IPS-11a (cell line): ENCODE data around the gene KRT75.

Experiments used
- H3K4me3 ChIP-seq: one replicate; pipeline ENCODE4 v1.5.1; 2013; ENCODE audit warnings: low read depth, low read length, control low read depth

The KRT75 gene

DNA sequence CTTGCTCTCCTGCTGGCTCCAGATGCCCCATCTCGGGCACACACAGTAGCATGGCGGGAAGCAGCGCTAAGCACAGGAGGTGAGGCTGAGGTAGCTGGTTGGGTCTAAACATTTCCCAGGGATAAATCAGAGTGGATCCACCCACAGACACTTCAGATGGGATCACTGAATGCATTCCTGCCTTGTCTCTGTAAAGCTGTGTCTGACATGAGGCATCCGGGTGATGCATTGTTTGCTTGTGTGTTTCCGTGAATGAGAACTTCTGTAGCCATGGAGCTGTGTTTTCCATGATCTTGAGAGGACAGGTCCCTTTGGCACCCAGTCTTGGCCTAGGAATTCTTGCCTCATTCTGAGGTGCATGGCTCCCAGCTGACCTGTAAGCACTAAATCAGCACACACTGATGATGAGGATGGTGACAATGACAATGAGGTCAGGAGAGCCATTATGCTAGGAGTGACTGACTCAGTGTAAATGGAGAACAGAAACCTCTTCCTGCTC, 6.7 kb upstream of the KRT75 start:
- H3K4me3 ChIP-seq, result no peak overlapping the region

DNA sequence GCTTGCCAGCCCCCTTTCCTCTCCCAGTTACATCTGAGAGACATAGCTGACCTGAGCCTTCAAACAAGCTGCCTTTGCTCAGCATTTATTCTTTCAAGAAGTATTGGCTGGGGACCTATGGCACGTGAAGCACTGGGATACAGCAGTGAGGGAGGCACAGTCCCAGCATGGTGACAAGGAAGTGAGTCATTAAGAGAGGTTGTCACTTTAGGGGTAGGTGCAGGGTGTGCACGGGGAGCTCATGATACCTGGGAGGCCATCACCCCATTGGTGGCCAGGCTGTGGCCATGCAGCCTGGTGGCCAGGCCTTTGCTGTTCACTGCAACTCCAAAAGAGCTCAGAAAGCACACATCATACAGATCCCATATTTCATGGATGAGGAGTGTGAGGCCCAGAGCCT, 5.7 kb upstream of the KRT75 start:
- H3K4me3 ChIP-seq, result no peak overlapping the region

DNA sequence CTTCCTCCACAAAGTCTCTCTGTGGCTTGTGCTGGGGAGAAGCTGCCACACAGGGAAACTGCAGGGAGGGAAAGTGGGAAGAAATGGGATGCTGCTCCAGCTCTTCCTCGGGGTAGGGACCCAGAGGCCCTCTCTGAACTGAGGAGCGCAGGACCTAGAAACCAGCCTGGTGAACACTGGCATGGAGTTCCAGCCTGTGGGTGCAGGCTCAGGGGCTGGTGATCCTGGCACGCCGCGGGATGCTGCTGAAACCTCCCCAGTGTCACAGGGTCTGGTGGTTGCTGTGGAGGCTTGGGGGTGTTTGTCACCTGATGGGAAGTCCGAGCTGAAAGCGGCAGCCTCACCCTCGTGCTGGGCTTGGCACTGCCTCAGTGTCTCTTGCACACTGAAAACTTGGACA, 5.2 kb upstream of the KRT75 start:
- H3K4me3 ChIP-seq, result no peak overlapping the region

DNA sequence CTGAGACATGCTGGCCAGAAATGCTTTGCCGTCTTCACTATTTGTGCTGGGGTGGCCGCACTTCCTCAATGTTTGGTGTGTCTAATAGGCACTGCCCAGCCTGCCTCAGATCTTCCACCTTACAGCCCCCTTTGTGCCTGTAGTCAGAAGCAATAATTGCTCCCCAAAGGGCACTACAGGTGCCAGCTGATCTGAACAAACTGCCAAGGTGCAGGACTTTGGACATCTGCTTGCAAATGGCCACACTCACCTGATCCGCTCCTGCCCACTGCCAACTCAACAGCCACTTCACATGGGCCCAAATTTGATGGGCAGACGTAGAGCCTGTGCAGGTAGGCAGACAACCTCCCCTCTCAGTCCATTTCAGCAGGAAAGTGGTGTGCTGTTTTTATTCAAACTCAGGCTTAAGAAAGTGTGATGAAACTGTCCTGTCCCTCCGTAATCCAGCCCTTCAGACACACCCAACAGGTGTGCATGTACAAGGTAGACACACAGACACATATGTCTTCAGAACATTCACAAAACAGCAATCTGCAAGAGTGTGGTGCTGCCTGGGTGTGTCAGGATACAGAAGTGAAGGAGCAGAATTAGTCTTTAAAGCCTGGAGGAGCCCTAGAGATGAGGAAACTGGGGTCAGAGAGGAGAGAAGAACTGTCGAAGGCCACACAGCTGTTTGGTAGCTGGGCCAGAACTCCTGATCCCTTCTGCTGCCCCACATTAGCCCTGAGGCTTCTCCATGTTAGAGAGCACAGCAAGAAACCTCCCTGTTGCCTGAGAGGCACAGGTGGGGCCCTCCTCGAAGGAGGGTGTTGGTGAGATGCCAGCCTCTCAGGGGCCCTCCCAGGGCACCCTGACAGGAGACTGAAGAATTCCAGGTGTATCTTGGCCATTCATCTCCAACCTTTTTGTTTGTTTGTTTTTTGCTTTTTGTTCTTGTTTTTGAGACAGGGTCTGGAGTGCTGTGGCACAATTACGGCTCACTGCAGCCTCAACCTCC, 4.4 kb upstream of the KRT75 start:
- H3K4me3 ChIP-seq, result no peak overlapping the region

DNA sequence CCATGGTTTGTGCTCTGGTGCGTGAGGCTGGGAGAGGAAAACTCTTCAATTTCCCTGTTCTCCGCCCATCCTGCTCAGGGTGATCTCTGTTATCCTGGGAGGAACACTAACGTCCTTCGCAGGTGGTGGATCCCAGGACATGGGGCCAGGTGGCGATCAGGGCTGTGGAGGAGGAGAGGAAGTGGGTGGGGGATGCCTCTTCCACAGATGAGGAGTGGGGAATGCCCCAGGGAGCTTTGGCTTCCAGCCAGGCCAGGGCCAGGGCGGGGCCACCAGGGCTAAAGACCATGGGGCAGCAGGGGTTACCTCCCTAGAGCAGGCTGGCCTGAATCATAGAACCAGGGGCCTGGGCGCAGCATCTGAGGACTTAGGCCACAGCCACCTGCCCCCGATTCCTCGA, 3.3 kb upstream of the KRT75 start:
- no peak overlapping the region for H3K4me3 ChIP-seq

DNA sequence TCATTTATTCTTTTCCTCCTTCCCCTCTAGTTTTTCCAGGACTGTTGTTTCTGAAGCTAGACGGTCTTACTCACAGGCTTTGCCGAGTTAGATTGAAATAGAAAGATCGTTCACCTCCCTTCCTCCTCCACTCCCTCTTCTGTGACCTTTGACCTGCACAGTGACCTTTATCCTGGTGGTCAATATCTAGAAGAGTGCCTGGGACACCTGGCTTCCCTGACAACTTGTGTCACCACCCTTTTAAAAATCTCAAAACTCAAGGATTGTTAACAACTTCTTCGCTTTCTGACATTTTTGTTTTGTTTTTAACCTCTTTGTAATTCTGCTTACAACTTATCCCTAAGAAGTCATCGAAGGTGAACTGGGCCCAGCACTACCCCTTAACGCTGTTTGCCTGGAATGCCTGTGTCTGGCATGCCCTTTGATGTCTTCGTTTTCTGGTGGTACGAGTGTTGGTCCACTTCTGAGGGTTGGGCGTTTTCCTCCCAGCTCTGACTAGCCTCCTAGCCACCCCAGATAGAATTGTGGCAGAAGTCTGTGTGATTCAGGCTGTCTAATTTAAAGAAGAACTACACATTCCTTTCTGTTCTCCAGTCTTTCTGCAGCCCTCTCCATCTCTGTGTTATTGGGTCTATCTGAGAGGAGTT, 2.8 kb upstream of the KRT75 start:
- H3K4me3 ChIP-seq, result no peak overlapping the region

DNA sequence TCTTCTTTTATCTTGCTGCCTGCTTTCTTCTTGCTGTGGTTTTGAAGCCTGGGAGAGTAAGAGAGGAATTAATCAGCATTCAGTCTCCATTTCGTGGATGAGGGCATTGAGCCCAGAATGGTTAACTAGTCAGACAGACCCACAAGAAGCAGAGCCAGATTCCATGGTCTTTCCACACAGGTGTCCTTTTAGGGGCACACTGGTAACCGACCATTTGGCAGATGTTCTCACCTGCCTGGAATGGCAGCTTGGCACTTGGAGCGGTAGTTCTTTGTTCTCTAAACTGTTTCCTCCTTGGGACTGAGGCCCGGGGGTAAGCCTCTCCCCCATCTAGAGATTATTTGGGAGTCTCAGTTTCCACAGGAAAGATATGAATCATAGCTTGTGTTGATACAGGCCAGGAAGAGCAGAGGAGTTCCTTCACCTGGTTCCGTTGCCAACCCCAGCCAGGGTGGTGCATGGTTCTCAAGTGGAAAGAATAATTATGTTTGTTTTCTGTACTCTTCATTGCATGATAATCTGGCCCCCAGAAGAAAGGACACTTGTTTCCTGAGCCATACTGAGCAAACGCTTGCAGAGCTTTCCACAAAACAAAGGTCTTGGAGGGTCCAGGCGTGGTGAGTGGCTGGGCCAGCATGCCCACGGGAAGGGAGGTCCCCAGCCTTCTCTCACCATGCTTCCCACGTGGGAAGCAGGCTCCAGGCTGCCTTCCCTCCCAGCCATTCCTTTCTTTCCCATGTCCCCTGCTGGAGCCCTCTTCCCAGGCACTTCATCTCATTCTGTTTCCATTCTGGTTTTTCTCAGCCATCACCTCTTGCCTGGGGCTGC, 2.0 kb upstream of the KRT75 start:
- no peak overlapping the region for H3K4me3 ChIP-seq

DNA sequence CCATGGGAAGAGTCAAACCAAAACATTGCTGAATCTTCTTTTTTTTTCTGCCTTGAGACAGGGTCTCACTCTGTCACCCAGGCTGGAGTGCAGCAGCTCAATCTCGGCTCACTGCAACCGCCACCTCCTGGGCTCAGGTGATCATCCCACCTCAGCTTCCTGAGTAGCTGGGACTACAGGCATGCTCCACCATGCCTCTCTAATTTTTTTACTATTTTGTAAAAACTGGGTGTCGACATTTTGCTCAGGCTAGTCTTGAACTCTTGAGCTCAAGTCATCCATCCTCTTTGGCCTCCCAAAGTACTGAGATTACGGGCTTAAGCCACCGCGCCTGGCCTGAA, 1.5 kb upstream of the KRT75 start:
- no peak overlapping the region for H3K4me3 ChIP-seq

DNA sequence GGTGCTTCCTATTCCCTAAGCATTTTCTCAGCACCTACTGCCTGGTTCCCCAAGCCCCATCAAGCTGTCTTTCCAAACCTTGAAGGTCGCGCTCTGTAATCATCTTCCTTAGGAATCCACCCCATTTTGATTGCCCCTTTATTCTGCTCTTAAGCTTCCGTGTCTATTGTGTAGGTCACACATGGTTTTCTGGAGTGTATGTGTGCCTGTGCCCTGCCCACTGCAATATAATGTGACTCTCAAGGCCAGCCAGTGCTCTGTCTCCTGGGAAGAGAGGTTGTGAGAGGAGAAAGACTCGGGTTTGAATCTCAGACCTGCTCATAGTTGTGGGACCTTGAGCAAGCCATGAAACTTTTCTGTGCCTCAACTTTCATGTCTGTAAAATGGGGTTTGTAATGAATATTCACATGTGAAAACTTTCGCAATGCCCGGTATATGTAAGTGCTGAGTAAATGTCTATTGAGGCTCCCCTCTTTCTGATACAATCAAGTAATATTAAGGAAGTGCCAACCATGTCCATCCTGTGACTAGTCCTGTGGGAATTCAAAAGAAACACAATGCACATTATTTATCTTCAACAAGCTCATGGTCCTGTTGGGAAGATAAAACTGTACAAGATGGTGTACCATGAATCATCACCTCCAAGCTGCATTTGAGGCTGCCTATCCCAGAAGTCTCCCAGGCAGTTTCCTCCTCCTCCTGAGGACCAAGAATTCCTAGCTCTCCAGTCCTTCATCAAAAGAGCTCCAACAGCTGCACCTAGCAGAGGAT, 774 bp upstream of the KRT75 start:
- no peak overlapping the region for H3K4me3 ChIP-seq

DNA sequence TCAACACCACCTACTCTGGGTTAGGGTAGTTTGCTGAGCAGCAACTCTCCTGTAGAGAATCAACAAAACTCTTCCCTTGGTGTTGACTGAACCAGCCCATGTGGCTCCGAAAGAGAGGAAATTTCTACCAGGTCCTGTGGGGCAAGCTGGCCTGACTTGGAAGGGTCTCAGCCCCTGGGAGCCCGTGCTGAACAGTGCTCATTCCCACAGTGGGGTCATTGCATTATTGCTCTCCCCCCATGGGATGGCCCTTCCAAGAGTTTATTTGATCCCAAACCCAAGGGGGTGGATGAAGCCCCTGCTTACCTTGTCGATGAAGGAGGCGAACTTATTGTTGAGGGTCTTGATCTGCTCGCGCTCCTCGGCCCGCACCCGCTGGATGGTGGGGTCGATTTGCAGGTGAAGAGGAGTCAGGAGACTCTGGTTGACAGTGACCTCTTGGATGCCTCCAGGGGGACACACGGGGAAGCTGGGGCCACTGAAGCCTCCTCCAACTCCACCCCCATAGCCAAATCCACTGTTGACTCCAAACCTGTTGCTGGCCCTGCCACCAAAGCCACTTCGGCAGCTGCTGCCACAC, 580 bp downstream of the KRT75 start:
- H3K4me3 ChIP-seq, result no peak overlapping the region

DNA sequence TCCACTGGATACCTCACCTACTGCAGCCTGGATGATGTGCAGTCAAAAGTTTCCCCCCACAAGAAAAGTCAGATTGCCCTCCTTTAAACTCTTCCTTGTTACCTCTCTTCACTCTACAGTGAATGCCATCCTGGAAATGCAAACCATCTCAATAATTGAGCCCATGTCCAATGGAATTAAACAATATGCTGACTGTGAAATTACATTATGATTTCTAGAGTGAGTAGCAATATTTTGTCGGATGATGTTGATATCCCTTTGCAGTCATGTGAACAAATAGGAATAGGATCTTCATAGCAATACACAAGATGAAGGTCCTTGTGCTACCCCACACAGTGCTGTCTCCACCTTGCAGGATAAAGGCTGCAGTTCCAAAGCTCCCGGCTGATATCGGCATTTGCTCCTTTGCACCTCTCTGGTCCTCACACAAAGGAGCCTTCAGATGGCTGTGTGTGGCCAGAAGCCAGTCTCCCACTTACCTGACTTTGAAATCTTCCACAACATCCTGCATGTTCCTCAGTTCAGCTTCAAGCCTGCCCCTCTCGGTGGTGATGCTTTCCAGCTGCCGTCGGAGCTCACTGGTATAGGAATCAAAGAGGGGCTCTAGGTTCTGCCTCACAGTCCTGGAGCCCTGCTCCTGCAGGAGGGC, 1.5 kb downstream of the KRT75 start:
- no peak overlapping the region for H3K4me3 ChIP-seq

DNA sequence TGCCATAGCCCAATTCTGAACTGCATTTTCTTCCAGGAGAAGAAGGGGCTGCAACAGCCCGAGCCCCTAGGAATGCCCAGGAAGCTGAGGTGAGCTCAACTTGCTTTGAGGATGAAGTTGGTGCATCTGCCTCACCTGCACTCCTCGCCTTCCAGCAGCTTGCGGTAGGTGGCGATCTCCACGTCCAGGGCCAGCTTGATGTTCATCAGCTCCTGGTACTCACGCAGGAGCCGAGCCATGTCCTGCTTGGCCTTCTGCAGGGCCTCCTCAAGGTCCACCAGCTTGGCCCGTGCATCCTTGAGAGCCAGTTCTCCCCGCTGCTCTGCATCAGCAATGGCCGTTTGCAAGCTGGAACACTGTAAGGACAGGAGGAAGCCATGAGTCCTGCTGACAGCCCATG, 6.0 kb downstream of the KRT75 start:
- H3K4me3 ChIP-seq, result no peak overlapping the region

DNA sequence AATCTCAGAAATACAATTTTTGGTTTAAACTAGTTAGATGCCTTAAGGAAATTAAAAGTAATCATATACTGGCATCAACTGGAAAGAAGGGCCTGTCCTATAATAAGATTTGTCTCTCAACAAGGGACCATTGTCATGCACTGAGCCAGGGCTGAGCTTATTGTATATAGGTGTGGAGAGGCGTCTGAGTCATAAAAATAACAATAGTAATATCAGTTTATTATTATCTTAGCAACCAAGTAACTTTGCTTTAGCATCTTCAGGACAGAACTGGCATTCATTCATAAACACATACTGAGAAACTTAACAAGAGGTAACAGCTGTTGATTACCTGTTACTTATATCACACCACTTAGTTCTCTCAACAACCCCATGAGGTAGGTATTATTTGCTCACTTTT, 7.1 kb downstream of the KRT75 start:
- no peak overlapping the region for H3K4me3 ChIP-seq

DNA sequence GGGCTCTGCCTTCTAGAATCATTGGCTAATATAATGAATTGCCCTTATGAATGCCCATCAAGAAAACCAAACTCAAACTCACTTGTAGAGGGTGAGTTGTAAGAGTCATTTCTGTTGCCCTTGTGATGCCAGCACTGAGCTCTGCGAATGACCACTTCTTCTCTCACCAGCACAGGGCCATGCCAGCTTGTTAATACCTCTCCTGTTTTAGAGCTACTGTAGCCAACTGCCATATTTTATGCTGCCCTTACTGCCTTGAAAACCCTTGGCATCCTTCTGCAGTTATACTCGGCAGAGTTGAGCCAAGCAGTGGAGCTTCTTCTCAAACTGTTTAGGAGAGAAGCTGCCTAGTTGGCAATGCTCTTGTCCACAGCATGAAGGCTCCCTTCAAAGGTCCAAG, 8.1 kb downstream of the KRT75 start:
- H3K4me3 ChIP-seq, result no peak overlapping the region

DNA sequence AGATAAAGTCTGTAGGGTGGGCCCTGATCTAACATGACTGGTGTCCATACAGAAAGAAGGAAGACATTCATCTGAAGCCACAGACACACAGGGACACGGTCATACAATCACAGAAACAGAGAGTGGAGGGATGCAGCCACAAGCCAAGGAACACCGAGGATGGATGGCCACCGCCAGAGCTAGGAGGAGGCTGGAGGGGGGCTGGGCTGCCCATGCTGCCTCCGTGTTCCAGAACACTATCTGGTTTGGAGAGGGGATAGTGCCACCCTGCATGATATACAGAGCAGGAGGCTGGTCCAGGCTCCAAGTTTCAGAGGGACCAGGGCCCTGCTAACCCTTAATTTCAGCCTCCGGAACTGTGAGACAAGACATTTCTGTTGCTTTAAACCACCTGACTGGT, 8.7 kb downstream of the KRT75 start:
- no peak overlapping the region for H3K4me3 ChIP-seq

DNA sequence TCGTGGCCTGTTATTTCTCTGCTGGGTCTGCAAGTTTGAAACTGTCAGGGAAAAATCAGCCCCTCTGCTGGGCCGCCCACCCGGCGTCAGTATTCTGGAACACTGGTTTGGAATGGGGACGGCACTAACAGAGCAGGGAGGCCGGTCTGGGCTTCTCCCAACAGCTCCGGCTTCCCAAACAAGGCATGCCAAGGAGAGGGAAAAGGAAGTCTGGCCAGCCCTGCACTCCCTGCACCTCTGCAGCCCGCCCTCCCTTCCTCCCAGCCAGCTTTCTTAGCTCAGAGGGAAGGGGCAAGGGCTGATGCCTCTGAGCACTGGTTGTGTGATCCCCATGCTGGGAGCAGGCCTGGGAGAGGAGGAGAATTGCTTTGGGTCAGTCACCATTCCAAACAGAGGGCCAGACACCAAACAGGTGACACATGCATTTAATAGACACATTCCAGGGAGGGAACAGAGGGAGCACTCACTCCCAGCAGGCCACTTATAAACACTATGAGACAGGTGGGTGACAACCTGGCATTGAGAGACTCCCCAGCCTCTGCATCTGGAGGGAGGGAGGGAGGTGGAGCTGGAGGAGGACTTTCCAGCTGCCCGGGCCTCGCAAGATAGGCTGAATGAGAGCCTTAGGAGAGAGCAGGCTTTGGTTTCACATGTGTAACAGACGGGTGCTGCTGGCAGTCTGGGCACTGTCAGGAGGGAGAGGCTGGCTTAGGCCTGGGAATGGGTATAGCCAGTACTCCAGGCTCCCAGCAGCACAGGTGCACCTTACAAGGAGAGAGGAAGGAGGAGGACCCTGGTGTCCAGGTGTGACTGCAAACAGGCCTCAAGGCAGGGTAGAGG, 10.3 kb downstream of the KRT75 start:
- H3K4me3 ChIP-seq, result no peak overlapping the region

DNA sequence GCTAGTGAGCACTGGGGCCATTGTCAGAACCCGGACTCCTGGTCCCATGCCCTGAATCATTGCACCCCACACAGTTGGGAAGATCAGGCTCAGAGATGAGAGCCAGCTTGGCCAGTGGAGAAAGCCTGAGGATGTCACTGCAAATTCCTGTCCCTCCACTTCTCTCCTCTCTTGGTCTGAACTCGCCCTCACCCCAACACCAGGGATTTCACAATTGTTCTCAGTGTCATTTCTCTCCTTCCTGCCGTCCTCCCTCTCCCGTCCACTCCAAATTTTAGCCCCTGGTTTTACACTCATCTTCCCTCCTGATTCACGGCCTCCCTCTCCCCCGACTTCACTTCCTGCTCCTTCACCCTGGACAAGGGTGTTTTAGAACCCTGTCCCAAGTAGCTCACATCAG, 11.1 kb downstream of the KRT75 start:
- H3K4me3 ChIP-seq, result no peak overlapping the region

DNA sequence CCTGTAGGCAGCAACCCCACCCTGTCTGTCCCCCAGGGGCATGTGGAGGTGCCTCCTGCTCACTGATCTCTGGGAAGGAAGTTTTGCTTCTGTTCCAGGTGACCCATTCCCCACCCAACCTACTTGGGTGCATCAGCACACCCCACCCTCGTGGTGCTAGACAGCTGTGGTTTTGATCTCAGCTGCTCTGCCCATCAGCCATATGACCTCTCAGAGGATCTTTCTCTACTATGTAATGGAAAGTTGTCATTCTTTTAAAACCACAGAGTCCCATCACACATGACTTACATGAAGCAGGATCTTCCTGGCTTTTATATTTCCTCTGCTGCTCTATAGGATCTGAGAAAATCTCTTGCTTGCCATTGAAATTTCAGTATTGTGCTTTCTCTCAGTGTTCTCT, 14.5 kb downstream of the KRT75 start:
- no peak overlapping the region for H3K4me3 ChIP-seq

DNA sequence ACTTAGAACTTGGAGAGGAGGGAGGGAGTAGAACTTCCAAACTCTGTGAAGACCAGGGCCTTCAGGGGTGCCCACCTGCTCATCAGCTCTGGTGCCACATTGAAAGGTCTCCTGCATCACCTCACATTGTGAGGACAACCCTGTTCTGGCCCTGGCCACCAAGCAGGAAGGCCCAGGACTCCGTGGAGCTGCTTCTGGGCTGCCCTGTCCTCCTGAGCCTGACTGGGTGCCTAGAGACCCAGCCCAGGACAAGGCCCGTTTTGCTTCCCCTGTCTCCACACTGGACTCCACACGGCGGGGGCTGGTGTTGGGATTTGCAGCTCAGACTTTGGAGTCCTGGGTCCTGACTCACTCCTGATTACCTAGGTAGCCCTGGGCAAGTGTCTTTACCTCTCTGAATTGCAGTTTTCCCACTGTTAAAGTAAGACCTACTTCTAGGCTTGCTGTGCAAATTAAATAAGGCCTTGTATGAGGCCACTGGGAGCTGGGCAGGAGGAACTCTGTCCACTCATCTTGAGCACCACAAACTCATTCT, 15.5 kb downstream of the KRT75 start:
- no peak overlapping the region for H3K4me3 ChIP-seq
